Cardiac muscle cell (in vitro differentiated cells and primary cell): ENCODE data around the gene TMTC2. TPM values are rescaled to one million over a fixed set of nuclear protein-coding genes. Genes with fewer than 3 reads are reported as not detected.
A peak's percentile ranks its signal among the peaks of the same experiment; 100 is the strongest.

ENCODE experiments used
- DNase-seq, 2 donors: peaks; one replicate each; pipeline versions ENCODE4 v3.0.0 to v3.0.0-alpha.2; 2010 to 2017; ENCODE audit warnings: low read depth in 1 of 2, low spot score in 1 of 2
- H3K27ac ChIP-seq: fragments of 200-600 bp; sonication (generic); 2 replicates; pipeline ENCODE4 v1.5.1; 2016
- H3K27me3 ChIP-seq: fragments of 200-600 bp; sonication (generic); 2 replicates; pipeline ENCODE4 v1.6.0; 2016; ENCODE audit warnings: control low read depth
- H3K36me3 ChIP-seq: fragments of 200-600 bp; sonication (generic); 2 replicates; pipeline ENCODE4 v1.5.1; 2016; ENCODE audit warnings: control low read depth
- H3K4me1 ChIP-seq: fragments of 200-600 bp; sonication (generic); 2 replicates; pipeline ENCODE4 v1.8.1; 2017; ENCODE audit warnings: low read depth, mild to moderate bottlenecking, mixed run types
- H3K4me3 ChIP-seq: fragments of 200-600 bp; sonication (generic); 2 replicates; pipeline ENCODE4 v1.5.1; 2016; ENCODE audit warnings: mild to moderate bottlenecking
- H3K9me3 ChIP-seq: fragments of 200-600 bp; sonication (generic); 2 replicates; pipeline ENCODE4 v1.5.1; 2017; ENCODE audit warnings: low read depth, mild to moderate bottlenecking, control low read depth
- polyA plus RNA-seq: library from polyadenylated mRNA; unstranded; fragments of >200 nt; fragmentation: Nextera tagmentation; extraction: Ambion mirVana; gene quantifications from 2 replicates; pipeline ENCODE4 v1.2.1, GENCODE V29; 2016
- total RNA-seq: library from RNA; depleted of rRNA; stranded (reverse); fragments of >200 nt; gene quantifications from 2 replicates; pipeline ENCODE4 v1.2.3, GENCODE V29; 2016
- TF ChIP-seq, protein P1 (sequence below): IDR thresholded peaks from 2 replicates; pipeline ENCODE4 v1.5.1; 2012; ENCODE audit warnings: low read depth, mild to moderate bottlenecking, low read length

Gene TMTC2
- total and polyA plus RNA-seq, 2 experiments from 2014 or later, result 0.89 to 10.8 TPM

DNA sequence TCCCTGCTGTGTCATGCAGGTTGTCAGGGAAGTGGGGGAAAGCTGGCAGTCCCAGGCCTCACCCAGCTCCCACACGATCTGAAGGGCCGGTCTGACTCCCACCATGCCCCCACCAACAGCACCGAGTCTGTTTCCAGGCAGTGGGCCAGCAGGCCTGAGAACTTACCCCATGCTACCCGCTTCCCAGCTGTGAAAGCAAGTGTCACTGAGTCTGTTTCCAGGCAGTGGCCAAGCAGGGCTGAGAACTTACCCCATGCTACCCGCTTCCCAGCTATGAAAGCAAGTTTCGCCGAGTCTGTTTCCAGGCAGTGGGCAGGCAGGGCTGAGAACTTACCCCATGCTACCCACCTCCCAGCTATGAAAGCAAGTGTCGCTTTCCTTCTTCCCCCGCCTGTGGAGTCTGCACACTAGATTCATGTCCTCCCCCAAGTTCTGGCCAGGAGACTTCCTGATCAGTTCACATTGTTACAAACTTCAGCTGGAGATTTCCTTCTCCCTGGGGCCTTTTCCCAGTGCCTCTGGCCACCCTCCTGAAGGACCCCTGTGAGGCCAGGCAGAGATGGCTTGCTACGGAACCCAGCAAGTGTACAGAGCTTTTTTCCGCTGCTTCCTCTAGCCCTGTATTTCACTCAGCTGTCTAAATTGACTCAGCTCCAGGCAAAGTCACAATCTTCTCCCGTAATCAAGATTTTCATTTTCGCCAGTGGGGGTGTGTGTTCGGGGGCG is 435.4 kb downstream of the TMTC2 start:
- no peak for DNase-seq
- H3K27ac ChIP-seq, result no peak overlapping the region
- H3K27me3 ChIP-seq, result no peaks in the 10 kb centered on the region
- no peaks in the 10 kb centered on the region for H3K36me3 ChIP-seq
- TF ChIP-seq, protein P1, sequence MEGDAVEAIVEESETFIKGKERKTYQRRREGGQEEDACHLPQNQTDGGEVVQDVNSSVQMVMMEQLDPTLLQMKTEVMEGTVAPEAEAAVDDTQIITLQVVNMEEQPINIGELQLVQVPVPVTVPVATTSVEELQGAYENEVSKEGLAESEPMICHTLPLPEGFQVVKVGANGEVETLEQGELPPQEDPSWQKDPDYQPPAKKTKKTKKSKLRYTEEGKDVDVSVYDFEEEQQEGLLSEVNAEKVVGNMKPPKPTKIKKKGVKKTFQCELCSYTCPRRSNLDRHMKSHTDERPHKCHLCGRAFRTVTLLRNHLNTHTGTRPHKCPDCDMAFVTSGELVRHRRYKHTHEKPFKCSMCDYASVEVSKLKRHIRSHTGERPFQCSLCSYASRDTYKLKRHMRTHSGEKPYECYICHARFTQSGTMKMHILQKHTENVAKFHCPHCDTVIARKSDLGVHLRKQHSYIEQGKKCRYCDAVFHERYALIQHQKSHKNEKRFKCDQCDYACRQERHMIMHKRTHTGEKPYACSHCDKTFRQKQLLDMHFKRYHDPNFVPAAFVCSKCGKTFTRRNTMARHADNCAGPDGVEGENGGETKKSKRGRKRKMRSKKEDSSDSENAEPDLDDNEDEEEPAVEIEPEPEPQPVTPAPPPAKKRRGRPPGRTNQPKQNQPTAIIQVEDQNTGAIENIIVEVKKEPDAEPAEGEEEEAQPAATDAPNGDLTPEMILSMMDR, result no peak
- no peaks in the 10 kb centered on the region for H3K9me3 ChIP-seq
- no peak overlapping the region for H3K4me3 ChIP-seq
- no peaks in the 10 kb centered on the region for H3K4me1 ChIP-seq

DNA sequence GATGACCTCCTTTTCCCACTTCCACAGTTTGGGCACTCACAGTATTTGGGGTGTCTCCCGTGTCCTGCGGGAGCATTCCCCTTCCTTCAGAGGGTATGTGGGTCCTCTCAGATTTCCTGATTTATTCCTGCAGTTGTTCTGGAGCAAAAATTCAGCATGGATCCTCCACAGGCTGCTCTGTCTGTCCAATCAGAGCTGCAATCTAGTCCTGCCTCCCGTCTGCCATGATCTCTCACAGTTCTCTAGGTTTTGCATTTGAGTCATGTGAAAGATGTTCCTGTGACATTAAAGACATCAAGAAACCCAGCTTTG is 435.9 kb downstream of the TMTC2 start:
- no peaks in the 10 kb centered on the region for H3K4me1 ChIP-seq
- no peak overlapping the region for H3K27ac ChIP-seq
- DNase-seq, result no peak
- TF ChIP-seq, protein P1, result no peak
- no peaks in the 10 kb centered on the region for H3K36me3 ChIP-seq
- no peaks in the 10 kb centered on the region for H3K27me3 ChIP-seq
- H3K9me3 ChIP-seq, result no peaks in the 10 kb centered on the region
- H3K4me3 ChIP-seq, result no peak overlapping the region

- no peaks in the 10 kb centered on the region for H3K27me3 ChIP-seq
- no peaks in the 10 kb centered on the region for H3K4me1 ChIP-seq
- no peaks in the 10 kb centered on the region for H3K36me3 ChIP-seq
- H3K27ac ChIP-seq, result no peak overlapping the region
- TF ChIP-seq, protein P1, result no peak
- H3K4me3 ChIP-seq, result no peak overlapping the region
- DNase-seq, result no peak
- no peaks in the 10 kb centered on the region for H3K9me3 ChIP-seq
Observed at GRCh38 chr12:83123039-83123438, 436.3 kb downstream of the TMTC2 start.

DNA sequence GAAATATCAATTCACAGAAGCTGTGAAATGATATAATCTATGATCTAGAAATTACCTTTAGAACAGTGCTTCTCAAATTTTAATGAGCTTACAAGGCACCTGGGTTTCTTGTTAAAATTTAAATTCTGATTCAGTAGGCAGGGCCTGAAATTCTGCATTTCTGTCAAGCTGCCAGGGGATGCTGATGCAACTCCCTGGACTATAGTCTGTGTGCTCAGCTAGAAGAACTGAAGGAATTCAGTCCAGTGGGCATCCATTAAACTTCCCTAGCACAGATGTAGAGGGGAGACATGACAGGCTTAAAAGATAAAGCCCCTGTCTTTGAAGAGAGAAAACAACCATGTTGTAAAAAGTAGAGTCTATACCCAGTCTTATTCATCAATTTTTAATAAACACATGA is 441.8 kb downstream of the TMTC2 start:
- TF ChIP-seq, protein P1, result no peak
- Histone ChIP-seq H3K27me3 (no peaks in the 10 kb centered on the region), H3K9me3 (no peaks in the 10 kb centered on the region), H3K4me3 (no peak overlapping the region), H3K36me3 (no peaks in the 10 kb centered on the region), H3K27ac (no peak overlapping the region), H3K4me1 (peaks cover 10% of the 10 kb centered on the region)
- peak in 1 of 2 donors; percentile 55 for DNase-seq

GRCh38 chr12:83130178-83130577 is 443.5 kb downstream of the TMTC2 start:
- Histone ChIP-seq H3K27me3 (no peaks in the 10 kb centered on the region), H3K27ac (no peak overlapping the region), H3K36me3 (no peaks in the 10 kb centered on the region), H3K4me1 (peaks cover 10% of the 10 kb centered on the region), H3K4me3 (no peak overlapping the region), H3K9me3 (no peaks in the 10 kb centered on the region)
- DNase-seq, result no peak
- TF ChIP-seq, protein P1, result no peak

- H3K9me3 ChIP-seq, result no peaks in the 10 kb centered on the region
- TF ChIP-seq, protein P1, result no peak
- peaks cover 10% of the 10 kb centered on the region for H3K4me1 ChIP-seq
- no peak overlapping the region for H3K27ac ChIP-seq
- no peak overlapping the region for H3K4me3 ChIP-seq
- DNase-seq, result peak in 1 of 2 donors; percentile 28
- H3K36me3 ChIP-seq, result no peaks in the 10 kb centered on the region
- H3K27me3 ChIP-seq, result no peaks in the 10 kb centered on the region
Observed at GRCh38 chr12:83132360-83132759, 445.7 kb downstream of the TMTC2 start.
